ENCODE measurements around the gene ITM2C.

- TF ChIP-seq CTCF (IDR thresholded peaks at IDR 0.05 in 4 of 5, conservative IDR thresholded peaks at IDR 0.05 in 1 of 5) (no peak), POLR2A (IDR thresholded peaks at IDR 0.05) (no peak)
These were observed 4.5 kb downstream of the ITM2C start for GRCh38 chr2:230868947-230869913.

Data from gastrocnemius medialis (tissue), 4 donors.